ENCODE data around the gene SPATA12. TPM values are rescaled to one million over a fixed set of nuclear protein-coding genes. Genes with fewer than 3 reads are reported as not detected.

Gene SPATA12
- total RNA-seq, result not detected

GRCh38 chr3:57060089-57060821 lies at the start of gene SPATA12:
SPATA12 (plus strand) TSS chr3:57060664; CDS start chr3:57073695, 13,031 bp downstream.
- FAIRE-seq (no peak), DNase-seq (ENCODE audit: low spot score in 2 of 2) (peak in 1 of 2 donors; percentile 72)

- no peak for FAIRE-seq
Observed at GRCh38 chr3:57011022-57011421, 49.4 kb upstream of the SPATA12 start.

DNA sequence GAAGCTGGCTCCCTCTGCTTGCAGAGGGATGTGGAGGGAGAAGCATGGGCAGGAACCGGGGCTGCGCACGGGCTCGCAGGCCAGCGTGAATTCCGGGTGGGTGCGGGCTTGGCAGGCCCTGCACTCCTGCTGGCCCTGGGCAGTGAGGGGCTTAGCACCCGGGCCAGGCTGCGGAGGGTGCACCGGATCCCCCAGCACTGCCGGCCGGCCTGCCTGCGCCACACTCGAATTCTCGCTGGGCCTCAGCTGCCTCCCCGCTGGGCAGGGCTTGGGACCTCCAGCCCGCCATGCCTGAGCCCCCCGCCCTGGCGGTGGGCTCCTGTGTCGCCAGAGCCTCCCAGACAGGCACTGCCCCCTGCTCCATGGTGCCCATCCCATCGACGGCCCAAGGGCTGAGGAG lies 47.6 kb upstream of the SPATA12 start:
- FAIRE-seq, result no peak
- DNase-seq (ENCODE audit: low spot score in 2 of 2), result no peak

More at GRCh38 chr3:57011022-57011421, 49.4 kb upstream of the SPATA12 start:
- no peak for DNase-seq (ENCODE audit: low spot score in 2 of 2)

DNA sequence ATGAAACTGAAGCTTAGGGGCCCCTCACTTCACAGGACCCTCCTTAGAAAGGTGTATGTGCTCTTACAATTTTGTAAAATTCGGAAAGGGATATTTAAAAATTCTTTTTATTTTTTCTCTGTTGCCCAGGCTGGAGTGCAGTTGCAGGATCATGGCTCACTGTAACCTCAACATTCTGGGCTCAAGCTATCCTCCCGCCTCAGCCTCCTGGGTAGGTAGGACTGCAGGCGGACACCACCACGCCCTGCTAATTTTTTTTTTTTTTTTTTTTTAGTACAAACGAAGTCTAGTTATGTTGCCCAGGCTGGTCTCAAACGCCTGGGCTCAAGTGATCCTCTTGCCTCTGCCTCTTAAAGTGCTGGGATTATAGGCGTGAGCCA lies 45.1 kb upstream of the SPATA12 start:
- no peak for FAIRE-seq
- DNase-seq (ENCODE audit: low spot score in 2 of 2), result no peak

- DNase-seq (ENCODE audit: low spot score in 2 of 2), result no peak
- no peak for FAIRE-seq
Observed at GRCh38 chr3:57015912-57016311, 44.6 kb upstream of the SPATA12 start.

GRCh38 chr3:57017459-57017845 lies 43.0 kb upstream of the SPATA12 start:
- DNase-seq (ENCODE audit: low spot score in 2 of 2) (peak; percentile 39 to 65), FAIRE-seq (peak; percentile 50)

DNA sequence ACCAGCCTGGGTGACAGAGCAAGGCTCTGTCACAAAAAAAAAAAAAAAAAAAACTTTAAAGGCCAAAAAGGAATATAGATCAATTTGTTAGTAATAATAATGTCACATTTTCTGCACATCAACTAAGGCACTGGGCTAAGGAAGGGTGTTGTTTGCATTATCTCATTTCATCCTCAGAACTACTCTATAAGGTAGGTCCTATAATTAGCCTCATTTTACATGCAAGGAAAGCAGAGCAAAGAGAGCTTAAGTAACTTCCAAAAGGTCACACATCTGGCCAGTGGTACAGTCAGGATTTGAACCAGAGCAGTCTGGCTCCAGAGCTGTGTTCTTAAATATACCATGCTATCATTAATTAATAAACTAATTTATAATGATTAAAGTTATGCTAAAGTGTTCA lies 42.2 kb upstream of the SPATA12 start:
- no peak for FAIRE-seq
- DNase-seq (ENCODE audit: low spot score in 2 of 2), result no peak

- no peak for FAIRE-seq
- DNase-seq (ENCODE audit: low spot score in 2 of 2), result no peak
Observed at GRCh38 chr3:57019057-57019456, 41.4 kb upstream of the SPATA12 start.

DNA sequence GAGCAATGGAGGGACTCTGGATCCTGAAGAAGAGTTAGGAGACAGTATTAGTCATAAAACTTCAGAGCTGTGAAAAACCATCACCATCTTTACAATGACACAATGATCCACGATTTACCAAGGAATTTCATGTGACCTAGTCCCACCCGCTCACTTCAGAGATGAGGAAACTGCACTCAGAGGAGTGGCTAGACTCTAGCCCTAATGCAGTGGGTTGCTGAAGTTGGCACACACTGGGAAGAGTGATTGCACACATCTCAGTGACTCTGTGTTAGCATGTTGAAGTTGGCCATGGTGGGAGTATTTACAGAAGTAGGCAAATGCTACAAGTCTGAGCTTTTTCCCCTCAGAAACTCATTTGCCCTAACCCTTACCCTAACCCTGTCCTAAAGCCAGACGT lies 35.2 kb upstream of the SPATA12 start:
- no peak for FAIRE-seq
- DNase-seq (ENCODE audit: low spot score in 2 of 2), result no peak

GRCh38 chr3:57026944-57027343 lies 33.5 kb upstream of the SPATA12 start:
- FAIRE-seq (no peak), DNase-seq (ENCODE audit: low spot score in 2 of 2) (no peak)

- DNase-seq (ENCODE audit: low spot score in 2 of 2) (no peak), FAIRE-seq (no peak)
Observed at GRCh38 chr3:57029383-57029782, 31.1 kb upstream of the SPATA12 start.

- FAIRE-seq (no peak), DNase-seq (ENCODE audit: low spot score in 2 of 2) (no peak)
Observed at GRCh38 chr3:57029924-57030323, 30.5 kb upstream of the SPATA12 start.

DNA sequence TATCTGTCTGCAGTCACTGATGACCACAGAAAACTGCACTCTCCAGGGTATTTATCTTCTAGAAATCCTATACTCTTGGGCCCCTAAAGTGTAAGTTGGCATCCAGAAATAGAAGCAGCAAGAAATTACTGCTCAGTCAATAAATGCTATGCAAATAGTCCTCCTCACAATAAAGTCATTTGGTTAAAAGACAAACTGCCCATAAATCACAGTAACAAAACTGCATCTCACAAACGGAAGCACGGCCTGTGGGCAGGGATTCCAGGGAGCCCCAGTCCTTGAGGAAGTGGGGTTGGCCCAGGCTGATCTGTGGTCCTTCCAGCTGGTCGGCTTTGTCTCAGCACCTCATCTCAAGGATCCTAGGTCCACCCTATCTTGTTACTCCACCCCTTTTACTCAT lies 29.7 kb upstream of the SPATA12 start:
- no peak for DNase-seq (ENCODE audit: low spot score in 2 of 2)
- no peak for FAIRE-seq

DNA sequence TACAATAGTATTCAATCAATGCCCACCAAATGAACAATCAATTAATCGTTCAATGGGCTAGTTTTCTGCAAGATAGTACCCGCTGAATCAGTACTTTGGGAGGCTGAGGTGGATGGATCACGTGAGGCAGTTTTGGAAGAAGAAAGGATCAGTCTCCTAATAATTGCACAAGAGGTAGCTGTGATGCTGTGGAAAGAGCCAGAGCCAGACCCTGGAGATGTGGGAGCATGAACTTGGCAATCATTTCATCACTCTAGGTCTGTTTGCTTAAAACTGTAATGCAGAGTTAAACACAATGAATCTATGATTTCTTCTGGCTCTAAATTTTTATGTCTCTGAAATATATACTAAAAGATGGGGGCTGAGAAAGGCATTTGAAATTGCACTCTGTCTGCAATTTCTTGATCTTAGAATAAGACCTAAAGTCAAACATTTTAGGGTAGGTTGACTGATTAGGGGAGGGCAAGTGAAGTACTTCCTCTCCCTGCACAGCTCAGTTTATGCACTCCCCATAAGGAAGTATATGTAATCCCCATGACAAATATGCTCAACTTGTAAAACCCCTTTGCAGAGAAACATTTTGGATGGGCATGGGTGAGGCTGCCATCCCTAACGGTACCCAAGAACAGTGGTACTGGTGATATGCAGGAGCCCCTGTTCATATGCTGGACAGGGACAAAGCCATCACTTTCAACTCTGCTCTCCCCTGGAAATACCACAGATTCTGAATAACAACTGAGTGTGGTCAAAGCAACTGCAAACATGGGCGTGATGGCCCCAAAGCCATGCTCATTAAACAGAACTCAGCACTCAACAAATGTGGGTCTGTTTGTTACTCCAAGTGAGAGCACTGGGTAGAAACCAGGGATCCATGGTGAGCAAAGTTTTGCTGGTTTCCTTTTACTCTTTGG lies 28.6 kb upstream of the SPATA12 start:
- FAIRE-seq (no peak), DNase-seq (ENCODE audit: low spot score in 2 of 2) (no peak)

DNA sequence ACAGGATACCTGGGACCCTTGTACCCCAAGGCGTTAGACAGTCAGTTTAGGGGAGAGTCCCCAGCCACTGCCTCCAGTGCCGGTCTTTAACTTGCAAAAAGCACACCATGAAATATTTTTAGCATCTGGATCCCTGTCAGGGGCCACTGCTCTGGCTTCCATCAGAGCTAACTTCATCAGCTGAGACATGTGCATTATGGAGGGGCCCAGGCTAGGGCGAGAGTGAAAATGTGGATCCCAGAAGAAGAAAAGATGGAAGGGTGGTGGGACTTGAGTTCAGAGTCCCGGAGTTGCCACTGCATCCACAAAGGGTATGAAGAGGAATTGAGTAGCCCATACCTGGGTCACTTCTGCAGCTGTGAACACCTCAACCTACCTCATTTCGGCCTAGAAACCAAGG lies 23.5 kb upstream of the SPATA12 start:
- FAIRE-seq (no peak), DNase-seq (ENCODE audit: low spot score in 2 of 2) (no peak)

DNA sequence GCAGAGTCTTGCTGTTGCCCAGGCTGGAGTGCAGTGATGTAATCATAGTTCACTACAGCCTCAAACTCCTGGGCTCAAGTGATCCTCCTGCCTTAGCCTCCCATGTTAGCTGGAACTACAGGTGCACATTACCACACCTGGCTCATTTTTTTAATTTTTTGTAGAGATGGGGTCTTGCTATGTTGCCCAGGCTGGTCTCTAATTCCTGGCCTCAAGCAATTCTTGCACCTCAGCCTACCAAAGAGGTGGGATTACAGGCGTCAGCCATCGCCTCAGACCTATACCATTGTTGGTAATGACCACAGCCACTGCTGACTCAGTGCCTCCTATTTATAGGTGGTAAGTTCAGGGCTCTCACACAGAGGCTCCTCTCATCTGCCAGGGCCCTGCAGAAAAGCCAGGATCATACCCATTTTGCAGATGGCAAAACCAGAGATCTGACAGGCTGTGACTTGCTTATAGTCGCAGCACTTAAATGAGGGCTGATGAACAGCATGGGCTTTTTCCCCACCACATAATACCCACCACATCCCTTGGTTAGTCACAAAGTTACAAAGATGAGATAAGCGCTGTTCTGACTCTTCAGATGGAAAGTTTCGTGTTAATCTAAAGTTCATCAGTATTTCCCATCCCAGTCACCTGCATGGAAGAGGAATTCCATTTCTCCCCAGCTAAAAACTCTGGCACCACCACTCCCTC lies 21.8 kb upstream of the SPATA12 start:
- no peak for FAIRE-seq
- DNase-seq (ENCODE audit: low spot score in 2 of 2), result no peak

- DNase-seq (ENCODE audit: low spot score in 2 of 2) (no peak), FAIRE-seq (no peak)
Observed at GRCh38 chr3:57041674-57042073, 18.8 kb upstream of the SPATA12 start.

GRCh38 chr3:57043518-57043917 lies 16.9 kb upstream of the SPATA12 start:
- DNase-seq (ENCODE audit: low spot score in 2 of 2), result no peak
- FAIRE-seq, result no peak

DNA sequence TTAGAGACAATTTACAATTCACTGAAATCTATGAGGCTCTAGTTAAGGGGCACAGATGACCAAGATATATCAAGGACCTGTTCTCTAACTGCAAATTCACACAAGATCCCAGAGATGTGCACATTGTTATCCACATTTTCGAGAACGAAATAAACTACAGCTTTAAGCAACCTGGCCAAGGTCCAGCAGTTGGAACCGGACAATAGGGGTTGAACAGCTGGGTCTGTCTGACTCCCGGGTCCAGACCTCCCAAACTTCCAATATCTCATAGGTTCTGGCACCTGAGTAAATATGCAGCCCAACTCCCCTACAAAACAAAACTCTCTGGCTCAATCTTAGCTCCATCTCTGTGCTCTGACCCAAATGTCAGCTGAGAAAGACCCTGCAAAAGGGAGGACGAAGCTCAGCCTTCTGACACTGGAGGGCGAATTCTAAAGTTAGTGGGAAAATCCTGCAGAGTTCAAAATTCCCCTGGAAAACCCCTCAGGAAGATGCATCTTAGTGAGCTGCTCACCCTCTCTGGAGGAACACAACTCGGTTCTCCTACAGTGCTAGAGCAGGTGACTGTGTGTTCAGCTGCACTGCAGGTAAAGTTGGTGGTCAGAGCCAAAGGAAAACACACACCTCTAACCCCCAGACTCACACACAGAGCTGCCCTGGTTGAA lies 14.2 kb upstream of the SPATA12 start:
- DNase-seq (ENCODE audit: low spot score in 2 of 2) (no peak), FAIRE-seq (no peak)

DNA sequence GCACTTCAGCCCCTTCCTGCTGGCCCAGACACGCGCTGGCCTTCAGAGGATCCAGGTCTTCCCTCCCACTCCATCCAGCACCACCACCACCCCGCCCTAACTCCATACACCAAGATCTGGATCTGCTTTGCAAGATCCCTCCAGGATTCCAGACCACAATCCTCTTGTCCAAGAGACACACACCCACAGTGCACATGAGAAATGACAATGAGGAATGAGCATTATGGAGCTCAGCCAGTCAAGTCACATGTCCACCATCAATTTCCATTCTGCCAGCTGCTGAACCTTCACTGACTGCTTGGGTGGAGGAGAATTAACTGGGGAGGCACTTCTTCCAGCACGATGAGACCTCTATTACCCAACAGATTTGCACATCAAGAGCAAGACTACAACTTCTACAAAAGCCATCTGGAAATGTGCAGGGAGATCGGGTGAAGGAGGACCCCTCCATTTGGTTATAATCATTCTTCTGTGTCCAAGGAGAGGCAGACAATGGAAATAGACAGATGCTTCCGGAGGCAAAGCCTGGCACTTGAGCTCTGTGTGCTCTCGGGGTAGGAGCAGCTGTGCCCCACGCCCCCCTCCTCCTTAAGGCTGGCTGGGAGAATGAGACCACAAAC lies 12.3 kb upstream of the SPATA12 start:
- DNase-seq (ENCODE audit: low spot score in 2 of 2) (peak in 1 of 2 donors; percentile 26), FAIRE-seq (no peak)

Measured in frontal cortex (tissue), 4 donors.